Measurements from ENCODE around the gene RAB28.

RAB28 gene

GRCh38 chr4:13329340-13329850, 154.7 kb downstream of the RAB28 start:
- no peak for ATAC-seq
- TF ChIP-seq CREB5 (CRISPR knock-in tag; IDR thresholded peaks at IDR 0.05; ENCODE audit: low read depth), result no peak
- no peak for TF ChIP-seq PPARA (CRISPR knock-in tag; IDR thresholded peaks at IDR 0.05; ENCODE audit: borderline replicate concordance)
- no peak for TF ChIP-seq ZNF565 (CRISPR knock-in tag; conservative IDR thresholded peaks at IDR 0.05; ENCODE audit: low read depth)
- no peak for TF ChIP-seq CSRNP3 (CRISPR knock-in tag; IDR thresholded peaks at IDR 0.05)
- TF ChIP-seq GLIS3 (CRISPR knock-in tag; IDR thresholded peaks at IDR 0.05), result no peak
- no peak for TF ChIP-seq BACH2 (CRISPR knock-in tag; IDR thresholded peaks at IDR 0.05; ENCODE audit: borderline replicate concordance)
- no peak for TF ChIP-seq TSHZ2 (CRISPR knock-in tag; IDR thresholded peaks at IDR 0.05)
- TF ChIP-seq TOX (CRISPR knock-in tag; IDR thresholded peaks at IDR 0.05; ENCODE audit: borderline replicate concordance), result no peak
- TF ChIP-seq RARB (CRISPR knock-in tag; IDR thresholded peaks at IDR 0.05), result no peak
- TF ChIP-seq ZC3H10 (CRISPR knock-in tag; IDR thresholded peaks at IDR 0.05), result no peak
- TF ChIP-seq OSR1 (CRISPR knock-in tag; IDR thresholded peaks at IDR 0.05), result no peak
- TF ChIP-seq SNAI2 (CRISPR knock-in tag; IDR thresholded peaks at IDR 0.05), result no peak
- no peak for TF ChIP-seq TCF4 (CRISPR knock-in tag; IDR thresholded peaks at IDR 0.05; ENCODE audit: borderline replicate concordance)
- TF ChIP-seq CSDC2 (CRISPR knock-in tag; IDR thresholded peaks at IDR 0.05), result no peak
- no peak for TF ChIP-seq ZNF8 (CRISPR knock-in tag; IDR thresholded peaks at IDR 0.05)
- no peak for TF ChIP-seq PATZ1 (CRISPR knock-in tag; IDR thresholded peaks at IDR 0.05; ENCODE audit: borderline replicate concordance)
- TF ChIP-seq POU6F1 (CRISPR knock-in tag; IDR thresholded peaks at IDR 0.05; ENCODE audit: borderline replicate concordance, low read depth), result no peak

GRCh38 chr4:13328591-13328990, 155.5 kb downstream of the RAB28 start:
- TF ChIP-seq PPARA (CRISPR knock-in tag; IDR thresholded peaks at IDR 0.05; ENCODE audit: borderline replicate concordance) (no peak), CSDC2 (CRISPR knock-in tag; IDR thresholded peaks at IDR 0.05) (no peak), POU6F1 (CRISPR knock-in tag; IDR thresholded peaks at IDR 0.05; ENCODE audit: borderline replicate concordance, low read depth) (no peak), ISL1 (CRISPR knock-in tag; IDR thresholded peaks at IDR 0.05) (no peak), ZC3H10 (CRISPR knock-in tag; IDR thresholded peaks at IDR 0.05) (no peak), ESRRG (CRISPR knock-in tag; IDR thresholded peaks at IDR 0.05) (no peak), TCF4 (CRISPR knock-in tag; IDR thresholded peaks at IDR 0.05; ENCODE audit: borderline replicate concordance) (no peak), ZNF565 (CRISPR knock-in tag; conservative IDR thresholded peaks at IDR 0.05; ENCODE audit: low read depth) (no peak), ZNF70 (CRISPR knock-in tag; IDR thresholded peaks at IDR 0.05) (no peak), ZFP3 (CRISPR knock-in tag; IDR thresholded peaks at IDR 0.05) (no peak), ZNF8 (CRISPR knock-in tag; IDR thresholded peaks at IDR 0.05) (no peak), PATZ1 (CRISPR knock-in tag; IDR thresholded peaks at IDR 0.05; ENCODE audit: borderline replicate concordance) (no peak), GLIS3 (CRISPR knock-in tag; IDR thresholded peaks at IDR 0.05) (no peak), TOX (CRISPR knock-in tag; IDR thresholded peaks at IDR 0.05; ENCODE audit: borderline replicate concordance) (no peak), RARB (CRISPR knock-in tag; IDR thresholded peaks at IDR 0.05) (no peak), TSHZ2 (CRISPR knock-in tag; IDR thresholded peaks at IDR 0.05) (no peak), ARNTL (CRISPR knock-in tag; IDR thresholded peaks at IDR 0.05; ENCODE audit: borderline replicate concordance, low read depth) (no peak)
- ATAC-seq, result no peak
